HepG2 (cell line): ENCODE data around the gene UFSP2. TPM values are rescaled to one million over a fixed set of nuclear protein-coding genes. Genes with fewer than 3 reads are reported as not detected.

Experiments
- CREB3 ChIP-seq: sonication (generic); formaldehyde crosslinking; IDR thresholded peaks from 2 replicates; pipeline ENCODE4 v1.5.0; 2020; ENCODE audit warnings: missing genetic modification reagents
- HNF4G ChIP-seq, 2 experiments: sonication (generic) in 1 of 2; formaldehyde crosslinking in 1 of 2; IDR thresholded peaks; 2 replicates each; pipeline versions ENCODE4 v1.4.0 to v1.6.1; 2011 to 2020; ENCODE audit warnings: borderline replicate concordance in 2 of 2, low read depth in 2 of 2, mild to moderate bottlenecking in 2 of 2, low read length in 1 of 2, missing genetic modification reagents in 1 of 2, moderate library complexity in 1 of 2
- LCORL ChIP-seq, 2 experiments: fragments of 450-650 bp in 1 of 2; sonication (generic) in 1 of 2; formaldehyde crosslinking in 1 of 2; IDR thresholded peaks; 2 replicates each; pipeline versions ENCODE4 v1.5.0 to v1.6.1; 2017 to 2020; ENCODE audit warnings: antibody characterized with exemption in 1 of 2, missing genetic modification reagents in 1 of 2
- MED8 ChIP-seq: sonication (generic); formaldehyde crosslinking; IDR thresholded peaks from 2 replicates; pipeline ENCODE4 v1.8.1; 2023; ENCODE audit warnings: mild to moderate bottlenecking, missing genetic modification reagents; ENCODE audit not compliant: insufficient replicate concordance
- NFYB ChIP-seq: sonication (generic); formaldehyde crosslinking; IDR thresholded peaks from 2 replicates; pipeline ENCODE4 v1.4.0; 2020; ENCODE audit warnings: missing genetic modification reagents
- PAF1 ChIP-seq: IDR thresholded peaks from 2 replicates; pipeline ENCODE4 v1.6.1; 2016; ENCODE audit warnings: missing genetic modification reagents, missing compliant biosample characterization
- PITX1 ChIP-seq: sonication (generic); formaldehyde crosslinking; IDR thresholded peaks from 2 replicates; pipeline ENCODE4 v1.5.1; 2020; ENCODE audit warnings: mild to moderate bottlenecking, missing genetic modification reagents
- POLR2A ChIP-seq, 2 experiments: IDR thresholded peaks; 2 replicates each; pipeline ENCODE4 v1.6.1; 2011; ENCODE audit warnings: low read depth in 2 of 2, low read length in 2 of 2, mild to moderate bottlenecking in 1 of 2, moderate library complexity in 1 of 2; ENCODE audit not compliant: insufficient read depth in 1 of 2
- REL ChIP-seq: sonication (generic); formaldehyde crosslinking; conservative IDR thresholded peaks from 2 replicates; pipeline ENCODE4 v1.8.0; 2022; ENCODE audit warnings: mild to moderate bottlenecking, missing genetic modification reagents, moderate library complexity
- RFXANK ChIP-seq: IDR thresholded peaks from 2 replicates; pipeline ENCODE4 v1.6.1; 2016
- SAP130 ChIP-seq: IDR thresholded peaks from 2 replicates; pipeline ENCODE4 v1.6.1; 2016; ENCODE audit warnings: low read depth
- TRIM24 ChIP-seq: sonication (generic); formaldehyde crosslinking; IDR thresholded peaks from 2 replicates; pipeline ENCODE4 v1.8.0; 2022; ENCODE audit warnings: mild to moderate bottlenecking, missing genetic modification reagents
- ZBTB44 ChIP-seq: sonication (generic); formaldehyde crosslinking; IDR thresholded peaks from 2 replicates; pipeline ENCODE4 v1.4.0; 2020; ENCODE audit warnings: missing genetic modification reagents
- ZFP36 ChIP-seq: fragments of 150-350 bp; IDR thresholded peaks from 2 replicates; pipeline ENCODE4 v1.6.1; 2018; ENCODE audit warnings: borderline replicate concordance, low read length, low read depth; ENCODE audit not compliant: partially characterized antibody
- ZFP41 ChIP-seq: sonication (generic); formaldehyde crosslinking; IDR thresholded peaks from 2 replicates; pipeline ENCODE4 v1.4.0; 2020; ENCODE audit warnings: mild to moderate bottlenecking, missing genetic modification reagents, borderline replicate concordance
- ZKSCAN1 ChIP-seq: fragments of 150-350 bp; IDR thresholded peaks from 2 replicates; pipeline ENCODE4 v1.6.1; 2014; ENCODE audit warnings: low read length
- ZNF232 ChIP-seq: sonication (generic); formaldehyde crosslinking; IDR thresholded peaks from 2 replicates; pipeline ENCODE4 v1.4.0; 2020; ENCODE audit warnings: missing genetic modification reagents, borderline replicate concordance
- ZNF251 ChIP-seq: sonication (generic); formaldehyde crosslinking; IDR thresholded peaks from 2 replicates; pipeline ENCODE4 v1.9.0; 2021; ENCODE audit warnings: mild to moderate bottlenecking, missing genetic modification reagents
- ZNF44 ChIP-seq: sonication (generic); formaldehyde crosslinking; IDR thresholded peaks from 2 replicates; pipeline ENCODE4 v1.5.1; 2020; ENCODE audit warnings: mild to moderate bottlenecking, missing genetic modification reagents
- ZNF441 ChIP-seq: sonication (generic); formaldehyde crosslinking; IDR thresholded peaks from 2 replicates; pipeline ENCODE4 v1.7.0; 2021; ENCODE audit warnings: missing genetic modification reagents, borderline replicate concordance
- ZNF552 ChIP-seq: sonication (generic); formaldehyde crosslinking; IDR thresholded peaks from 2 replicates; pipeline ENCODE4 v1.9.0; 2022; ENCODE audit warnings: missing genetic modification reagents, mild to moderate bottlenecking, borderline replicate concordance
- ZNF713 ChIP-seq: sonication (generic); formaldehyde crosslinking; IDR thresholded peaks from 2 replicates; pipeline ENCODE4 v1.4.0; 2020; ENCODE audit warnings: mild to moderate bottlenecking, missing genetic modification reagents
- polyA plus RNA-seq, 8 experiments: library from polyadenylated mRNA; depleted of rRNA in 3 of 8; stranded (reverse) in 7 of 8; unstranded in 1 of 8; fragments of >200 nt; fragmentation: Illumina TruSeq in 4 of 8; extraction: Trizol in 4 of 8; gene quantifications; 2 replicates each; pipeline versions ENCODE4 v1.2.1 to v1.2.3, GENCODE V29; 2011 to 2016; ENCODE audit warnings: low read depth in 4 of 8, missing spikeins in 1 of 8, mixed read lengths in 1 of 8; ENCODE audit not compliant: insufficient read depth in 1 of 8
- total RNA-seq, 5 experiments: library from RNA; depleted of rRNA; stranded (reverse); fragments of >200 nt; fragmentation: Illumina TruSeq; extraction: Trizol; gene quantifications; 2 replicates each; pipeline ENCODE4 v1.2.3, GENCODE V29; 2016; ENCODE audit warnings: low read depth in 1 of 5
- TF ChIP-seq, protein P1 (sequence below): sonication (generic); formaldehyde crosslinking; IDR thresholded peaks from 2 replicates; pipeline ENCODE4 v1.4.0; 2020; ENCODE audit warnings: missing genetic modification reagents
- TF ChIP-seq, protein P2 (sequence below): sonication (generic); formaldehyde crosslinking; IDR thresholded peaks from 2 replicates; pipeline ENCODE4 v1.4.0; 2020; ENCODE audit warnings: missing genetic modification reagents

The UFSP2 gene
- total and polyA plus RNA-seq, 2 of the 13 experiments (the other 11 are each of a cell fraction or from before 2014, with no cell fraction given), result 24.1 to 32.3 TPM

DNA sequence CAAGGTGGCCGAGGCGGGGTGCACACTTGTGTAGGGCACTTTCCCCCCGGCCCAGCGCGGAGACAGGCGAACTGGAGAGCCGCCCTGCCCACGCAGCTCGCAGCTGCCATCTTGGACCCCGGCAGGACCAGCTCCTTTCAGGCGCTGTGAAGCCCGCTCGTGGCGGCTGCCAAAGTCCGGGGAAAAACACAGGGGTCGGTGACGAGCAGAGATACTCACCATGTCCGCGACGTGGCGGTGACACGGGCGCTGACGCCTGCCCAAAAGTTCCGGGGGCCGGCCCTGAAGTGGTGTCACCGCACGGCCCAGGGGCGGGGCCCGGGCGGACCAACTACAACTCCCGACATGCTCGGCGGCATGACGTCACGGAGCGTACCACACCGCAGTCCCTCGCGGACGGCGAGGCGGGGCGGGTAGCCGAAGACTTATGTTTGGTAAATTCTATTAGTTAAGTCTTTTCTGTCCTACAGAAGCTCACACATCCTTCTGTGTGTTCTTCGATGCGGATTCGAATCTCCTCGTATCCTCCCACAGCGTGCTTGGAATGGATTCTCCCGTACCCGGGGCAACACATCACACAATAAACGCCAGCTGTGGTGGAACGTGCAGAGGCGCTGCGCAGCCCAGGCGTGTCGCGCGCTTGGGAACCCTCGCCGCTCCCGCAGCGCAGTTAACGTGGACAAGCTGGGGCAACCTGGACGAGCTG, at the start of gene UFSP2 (continued):
- no peak for TF ChIP-seq CREB3 (CRISPR knock-in tag)
- TF ChIP-seq ZNF251 (CRISPR knock-in tag), result no peak
- TF ChIP-seq PITX1, result peak; percentile 79; the same call in 1 of the 2 replicates
- no peak for TF ChIP-seq ZBTB44 (CRISPR knock-in tag)
- TF ChIP-seq ZNF44 (CRISPR knock-in tag), result no peak
- TF ChIP-seq, protein P1, sequence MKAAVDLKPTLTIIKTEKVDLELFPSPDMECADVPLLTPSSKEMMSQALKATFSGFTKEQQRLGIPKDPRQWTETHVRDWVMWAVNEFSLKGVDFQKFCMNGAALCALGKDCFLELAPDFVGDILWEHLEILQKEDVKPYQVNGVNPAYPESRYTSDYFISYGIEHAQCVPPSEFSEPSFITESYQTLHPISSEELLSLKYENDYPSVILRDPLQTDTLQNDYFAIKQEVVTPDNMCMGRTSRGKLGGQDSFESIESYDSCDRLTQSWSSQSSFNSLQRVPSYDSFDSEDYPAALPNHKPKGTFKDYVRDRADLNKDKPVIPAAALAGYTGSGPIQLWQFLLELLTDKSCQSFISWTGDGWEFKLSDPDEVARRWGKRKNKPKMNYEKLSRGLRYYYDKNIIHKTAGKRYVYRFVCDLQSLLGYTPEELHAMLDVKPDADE, result no peak
- no peak for TF ChIP-seq TRIM24 (CRISPR knock-in tag)
- TF ChIP-seq HNF4G (IDR thresholded peaks at IDR 0.05; ENCODE audit: borderline replicate concordance, low read depth, low read length), result no peak
- TF ChIP-seq HNF4G (CRISPR knock-in tag; IDR thresholded peaks at IDR 0.05; ENCODE audit: borderline replicate concordance, low read depth), result no peak
- TF ChIP-seq PAF1 (CRISPR knock-in tag), result no peak
- TF ChIP-seq SAP130 (CRISPR knock-in tag), result peak; percentile 96
- TF ChIP-seq ZNF441 (CRISPR knock-in tag), result peak; percentile 79
- TF ChIP-seq ZKSCAN1, result no peak
- 0 out of 2 replicates have a peak, but pooled peaks have one; percentile 62 for TF ChIP-seq REL
- TF ChIP-seq NFYB (CRISPR knock-in tag), result no peak; the same call in 1 of the 2 replicates
- TF ChIP-seq POLR2A (IDR thresholded peaks at IDR 0.05; ENCODE audit: insufficient read depth in 1 of 2, low read depth in 2 of 2, low read length in 2 of 2), result peak; percentile 57 to 81
- no peak for TF ChIP-seq ZNF552 (CRISPR knock-in tag)
- no peak for TF ChIP-seq RFXANK (CRISPR knock-in tag)
- TF ChIP-seq, protein P2, sequence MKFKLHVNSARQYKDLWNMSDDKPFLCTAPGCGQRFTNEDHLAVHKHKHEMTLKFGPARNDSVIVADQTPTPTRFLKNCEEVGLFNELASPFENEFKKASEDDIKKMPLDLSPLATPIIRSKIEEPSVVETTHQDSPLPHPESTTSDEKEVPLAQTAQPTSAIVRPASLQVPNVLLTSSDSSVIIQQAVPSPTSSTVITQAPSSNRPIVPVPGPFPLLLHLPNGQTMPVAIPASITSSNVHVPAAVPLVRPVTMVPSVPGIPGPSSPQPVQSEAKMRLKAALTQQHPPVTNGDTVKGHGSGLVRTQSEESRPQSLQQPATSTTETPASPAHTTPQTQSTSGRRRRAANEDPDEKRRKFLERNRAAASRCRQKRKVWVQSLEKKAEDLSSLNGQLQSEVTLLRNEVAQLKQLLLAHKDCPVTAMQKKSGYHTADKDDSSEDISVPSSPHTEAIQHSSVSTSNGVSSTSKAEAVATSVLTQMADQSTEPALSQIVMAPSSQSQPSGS, result peak; percentile 87
- peak; percentile 34 for TF ChIP-seq MED8
- peak; percentile 72; the same call in 1 of the 2 replicates for TF ChIP-seq ZNF232 (CRISPR knock-in tag)
- TF ChIP-seq LCORL (IDR thresholded peaks at IDR 0.05), result no peak
- TF ChIP-seq LCORL (CRISPR knock-in tag; IDR thresholded peaks at IDR 0.05), result peak; percentile 75
- TF ChIP-seq ZNF713 (CRISPR knock-in tag), result no peak
- TF ChIP-seq ZFP36, result no peak
- no peak for TF ChIP-seq ZFP41 (CRISPR knock-in tag)
